Activated CD8-positive, alpha-beta memory T cell treated with anti-CD3 and anti-CD28 coated beads for 4 hours (primary cell): ENCODE measurements around the gene SLC12A3.

Source experiments
- DNase-seq, 2 donors: peaks; one replicate each; pipeline ENCODE4 v3.0.0-alpha.2; 2020; ENCODE audit warnings: low read depth in 2 of 2

Gene SLC12A3

DNA sequence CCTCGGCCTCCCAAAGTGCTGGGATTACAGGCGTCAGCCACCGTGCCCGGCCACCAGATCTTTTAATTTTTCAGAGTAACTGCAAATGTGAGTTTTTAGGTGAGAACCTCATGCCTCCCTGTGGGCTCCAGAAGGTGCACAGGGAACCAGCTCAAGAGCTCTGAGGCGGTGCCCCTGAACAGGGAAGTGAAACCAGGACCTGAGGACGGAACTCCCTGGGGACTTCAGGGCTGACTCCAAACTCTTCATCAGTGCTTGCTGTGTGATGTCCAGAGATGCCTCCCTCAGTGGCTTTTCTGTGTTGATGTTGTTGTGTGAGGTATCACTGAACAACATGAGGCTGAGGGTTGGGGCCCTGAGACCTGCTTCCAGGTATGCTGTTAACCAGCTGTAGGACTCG lies 23.8 kb downstream of the SLC12A3 start:
- DNase-seq: no peak

DNA sequence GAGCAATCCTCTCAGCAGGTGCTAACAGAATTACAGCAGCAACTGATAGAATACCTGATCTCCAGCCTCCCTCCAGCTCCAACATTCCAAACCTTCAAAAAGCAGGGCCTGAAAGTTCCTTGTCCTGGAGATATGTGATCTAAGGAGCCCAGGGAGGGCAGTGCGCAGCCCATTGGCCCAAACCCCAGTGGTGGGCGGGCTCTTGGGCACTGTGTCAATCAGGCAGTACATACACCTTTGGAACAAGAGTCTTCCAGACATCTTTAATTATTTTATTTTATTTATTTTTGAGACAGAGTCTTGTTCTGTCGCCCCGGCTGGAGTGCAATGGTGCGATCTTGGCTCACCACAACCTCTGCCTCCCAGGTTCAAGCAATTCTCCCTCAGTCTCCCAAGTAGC lies 24.2 kb downstream of the SLC12A3 start:
- DNase-seq: no peak

DNA sequence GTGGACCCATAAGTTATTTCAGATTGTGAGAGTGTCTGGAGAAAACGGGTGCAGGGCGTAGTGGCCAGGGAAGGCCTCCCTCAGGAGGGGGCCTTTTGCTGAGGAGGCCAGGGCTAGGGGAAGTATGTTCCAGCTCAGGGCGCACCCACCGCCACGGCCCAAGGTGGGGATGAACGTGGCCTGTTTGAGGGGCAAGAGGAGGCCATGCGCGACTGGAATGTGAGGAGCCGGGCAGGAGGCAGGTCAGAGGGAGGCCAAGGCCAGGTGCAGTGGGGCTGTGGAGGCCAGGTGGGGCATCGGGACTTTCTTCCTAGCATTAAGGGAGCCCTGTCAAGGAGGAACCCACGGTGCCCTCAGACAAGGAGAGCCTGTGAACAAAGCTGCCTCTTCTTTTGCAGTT lies 26.7 kb downstream of the SLC12A3 start:
- DNase-seq: no peak

DNA sequence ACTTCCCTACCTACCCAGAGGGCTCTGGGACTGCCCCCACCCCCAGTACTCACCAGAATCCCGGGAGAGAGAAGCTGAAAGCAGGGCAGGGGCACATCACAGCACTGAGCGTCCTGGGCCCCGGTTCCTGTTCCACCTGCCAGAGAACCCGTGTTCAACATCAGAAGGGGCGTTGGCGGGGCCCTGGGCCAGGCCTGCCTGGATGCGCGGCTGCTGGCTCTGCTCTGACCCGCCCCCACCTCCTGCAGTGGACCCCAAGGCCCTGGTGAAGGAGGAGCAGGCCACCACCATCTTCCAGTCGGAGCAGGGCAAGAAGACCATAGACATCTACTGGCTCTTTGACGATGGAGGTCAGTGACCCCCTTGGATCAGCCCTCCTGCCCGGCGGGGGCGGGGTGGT lies 27.7 kb downstream of the SLC12A3 start:
- DNase-seq: no peak

DNA sequence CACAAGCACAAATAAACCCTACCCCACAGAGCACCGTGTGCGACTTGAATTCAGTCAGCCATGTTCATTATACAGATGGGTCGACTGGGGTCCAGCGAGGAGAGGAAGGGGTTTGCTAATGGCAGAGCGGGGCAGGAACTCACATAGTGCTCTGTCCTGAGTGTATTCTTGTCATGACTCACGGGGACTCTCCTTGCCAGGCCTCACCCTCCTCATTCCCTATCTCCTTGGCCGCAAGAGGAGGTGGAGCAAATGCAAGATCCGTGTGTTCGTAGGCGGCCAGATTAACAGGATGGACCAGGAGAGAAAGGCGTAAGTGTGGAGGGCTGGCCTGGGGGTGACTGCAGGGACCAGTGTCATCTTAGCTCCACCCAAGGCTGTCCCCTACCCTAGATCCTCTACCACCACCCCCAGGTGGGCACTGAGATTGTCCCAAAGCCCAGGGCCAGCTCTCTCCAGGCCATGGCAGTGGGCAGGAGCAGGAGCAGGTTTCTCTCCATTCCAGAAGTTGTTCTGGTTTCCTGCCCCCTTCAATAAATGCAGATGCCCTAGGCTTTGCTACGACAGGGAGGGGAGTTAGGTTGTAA lies 29.4 kb downstream of the SLC12A3 start:
- DNase-seq: no peak

DNA sequence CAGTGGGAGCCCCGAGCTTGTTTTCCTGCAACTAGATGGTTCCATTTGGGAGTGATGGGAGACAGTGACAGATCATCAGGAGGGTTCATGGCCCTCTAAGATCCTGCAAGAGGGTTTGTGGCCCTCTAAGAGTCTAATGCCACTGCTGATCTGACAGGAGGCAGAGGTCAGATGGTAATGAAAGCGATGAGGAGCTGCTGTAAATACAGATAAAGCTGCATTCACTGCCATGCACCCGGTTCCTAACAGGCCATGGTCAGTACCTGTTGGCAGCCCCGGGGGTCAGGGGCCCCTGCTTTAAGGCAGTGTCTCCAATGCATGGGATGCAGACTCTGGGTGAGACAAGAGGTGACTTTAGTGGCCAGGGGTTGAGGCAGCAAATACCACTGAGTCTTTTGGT lies 30.8 kb downstream of the SLC12A3 start:
- DNase-seq: no peak

DNA sequence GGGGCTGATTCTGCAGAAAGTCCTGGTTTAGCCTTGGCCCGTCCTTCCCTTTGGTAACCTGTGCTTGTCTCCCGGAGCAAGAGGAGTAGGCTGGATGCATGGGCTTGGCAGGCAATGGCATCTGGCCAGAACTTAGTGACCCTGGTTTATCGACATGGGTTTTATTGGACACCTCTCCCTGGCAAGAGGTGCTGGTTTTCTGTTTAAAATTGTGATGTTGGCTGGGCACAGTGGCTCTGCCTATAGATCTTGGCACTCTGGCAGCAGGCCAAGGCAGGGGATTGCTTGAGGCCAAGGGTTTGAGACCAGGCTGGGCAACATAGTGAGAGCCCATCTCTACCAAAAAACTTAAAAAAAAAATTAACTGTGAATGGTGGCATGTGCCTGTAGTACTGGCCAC lies 31.2 kb downstream of the SLC12A3 start:
- DNase-seq: no peak

DNA sequence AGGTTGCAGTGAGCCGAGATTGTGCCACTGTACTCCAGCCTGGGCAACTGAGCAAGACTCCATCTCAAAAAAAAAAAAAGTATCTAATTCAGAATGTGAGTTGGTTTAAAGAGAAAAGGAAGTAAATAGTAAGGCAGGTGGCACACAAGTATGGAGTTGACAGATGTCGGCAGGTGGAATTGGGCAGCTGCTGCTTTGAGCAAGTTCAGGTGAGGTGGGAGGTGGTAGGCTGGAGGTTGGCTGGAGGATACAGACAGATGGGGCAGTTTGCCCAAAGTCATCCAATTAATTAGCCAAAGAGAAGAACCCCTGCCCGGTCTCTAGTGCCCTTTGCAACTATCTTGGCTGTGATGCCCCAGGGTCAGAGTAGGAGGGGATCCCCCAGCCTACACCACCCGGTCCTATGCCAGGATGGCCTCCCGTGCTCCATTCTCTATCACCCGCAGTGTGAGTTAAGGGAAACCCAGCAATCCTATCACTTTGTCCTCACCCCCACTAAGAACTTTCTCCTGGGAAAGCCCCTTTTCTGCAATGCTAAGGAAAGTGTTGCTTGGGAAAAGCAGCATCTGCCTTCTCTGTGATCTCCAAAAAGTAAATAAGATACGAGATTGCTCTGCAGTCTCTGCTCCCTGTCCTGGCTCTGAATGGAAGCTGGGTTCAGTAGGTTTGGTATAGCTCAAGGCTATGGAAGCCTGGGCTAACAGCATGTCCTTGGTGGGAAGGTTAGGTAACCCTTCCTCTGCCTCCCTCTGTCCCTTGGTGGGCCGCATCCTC lies 32.2 kb downstream of the SLC12A3 start:
- no peak for DNase-seq

DNA sequence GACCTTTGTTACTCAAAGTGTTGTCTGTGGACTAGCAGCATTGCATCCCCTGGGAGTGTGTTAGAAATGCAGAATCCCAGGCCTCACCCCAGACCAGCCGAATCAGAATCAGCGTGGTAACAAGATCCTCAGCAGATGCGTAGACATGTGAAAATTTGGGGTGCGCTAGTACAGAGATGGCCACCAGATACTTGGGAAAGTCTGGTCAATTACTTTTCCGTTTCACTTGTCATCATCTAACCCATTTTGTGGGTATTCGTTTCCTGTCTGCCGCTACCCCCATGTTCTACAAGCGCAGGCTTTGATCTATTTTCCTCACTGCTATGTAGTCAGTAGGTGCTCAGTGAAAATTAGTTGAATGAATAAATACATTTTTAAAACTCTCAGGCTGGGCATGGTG lies 33.8 kb downstream of the SLC12A3 start:
- DNase-seq: no peak

DNA sequence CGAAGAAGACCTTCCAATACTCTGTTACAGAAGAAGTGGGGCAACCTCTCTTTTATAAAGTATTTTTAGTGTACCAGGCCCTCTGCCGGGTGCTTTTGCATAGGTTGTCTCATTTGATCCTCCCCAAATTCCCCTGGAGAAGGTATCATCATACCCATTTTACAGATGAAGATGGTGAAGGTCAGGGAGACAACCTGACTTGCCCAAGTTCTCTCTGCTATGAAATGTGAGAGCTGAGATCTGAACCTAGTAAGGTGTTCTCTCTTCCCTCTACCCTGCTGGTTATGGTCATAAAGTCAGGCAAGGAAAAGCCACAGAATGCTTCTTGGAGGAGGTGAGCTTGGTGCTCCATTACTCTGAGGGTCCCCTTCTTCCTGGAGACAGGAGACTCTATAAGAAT lies 38.9 kb downstream of the SLC12A3 start:
- no peak for DNase-seq

DNA sequence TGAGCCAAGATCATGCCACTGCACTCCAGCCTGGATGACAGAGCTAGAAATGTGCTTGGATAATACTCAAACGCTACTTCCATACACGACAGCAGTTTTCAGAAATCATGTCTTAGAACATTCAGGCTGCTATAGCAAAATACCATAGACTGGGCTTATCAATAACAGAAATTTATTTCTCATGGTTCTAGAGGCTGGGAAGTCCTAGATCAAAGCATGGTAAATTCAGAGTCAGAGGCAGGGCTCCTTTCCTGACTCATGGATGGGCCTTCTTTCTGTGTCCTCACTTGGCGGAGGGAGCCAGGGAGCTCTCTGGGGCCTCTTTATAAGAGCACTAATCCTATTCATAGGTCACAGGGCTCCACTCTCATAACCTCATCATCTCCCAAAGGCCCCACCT lies 42.4 kb downstream of the SLC12A3 start:
- no peak for DNase-seq

DNA sequence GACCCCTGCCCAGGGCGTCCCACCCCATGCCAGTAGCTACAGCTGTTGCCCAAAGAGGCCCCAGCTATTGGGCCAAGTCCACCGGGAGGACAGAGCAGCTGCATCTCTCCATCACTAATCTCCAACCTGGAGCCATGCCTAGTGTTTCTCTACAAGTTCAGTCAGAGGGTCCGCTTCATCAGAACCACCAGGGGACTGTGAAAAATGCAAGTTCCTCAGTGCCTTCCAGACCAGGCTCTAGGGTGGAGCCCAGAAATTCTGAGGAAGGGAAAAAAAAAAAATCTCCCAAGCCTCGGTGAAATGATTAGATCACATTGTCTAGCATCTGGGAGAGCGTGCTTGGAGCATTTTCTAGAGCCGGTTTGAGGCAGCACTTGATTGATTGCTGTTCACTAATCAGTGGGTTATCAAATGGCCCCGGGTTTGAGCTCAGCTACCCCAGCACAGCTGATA lies 44.5 kb downstream of the SLC12A3 start:
- DNase-seq: no peak

DNA sequence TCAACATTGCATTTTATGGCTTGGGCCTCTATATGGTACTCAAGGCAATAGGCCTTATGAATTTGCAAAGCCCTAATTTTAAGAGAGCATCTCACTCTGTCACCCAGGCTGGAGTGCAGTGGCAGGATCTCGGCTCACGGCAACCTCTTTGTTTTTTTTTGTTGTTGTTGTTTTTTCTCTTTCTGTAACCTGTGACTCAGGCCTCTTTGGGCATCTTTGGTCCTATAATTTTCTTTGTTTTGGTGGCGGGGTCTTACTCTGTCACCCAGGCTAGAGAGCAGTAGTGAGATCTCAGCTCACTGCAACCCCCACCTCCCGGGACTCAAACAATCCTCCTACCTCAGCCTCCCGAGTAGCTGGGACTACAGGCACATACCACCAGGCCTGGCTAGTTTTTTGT lies 45.1 kb downstream of the SLC12A3 start:
- no peak for DNase-seq

DNA sequence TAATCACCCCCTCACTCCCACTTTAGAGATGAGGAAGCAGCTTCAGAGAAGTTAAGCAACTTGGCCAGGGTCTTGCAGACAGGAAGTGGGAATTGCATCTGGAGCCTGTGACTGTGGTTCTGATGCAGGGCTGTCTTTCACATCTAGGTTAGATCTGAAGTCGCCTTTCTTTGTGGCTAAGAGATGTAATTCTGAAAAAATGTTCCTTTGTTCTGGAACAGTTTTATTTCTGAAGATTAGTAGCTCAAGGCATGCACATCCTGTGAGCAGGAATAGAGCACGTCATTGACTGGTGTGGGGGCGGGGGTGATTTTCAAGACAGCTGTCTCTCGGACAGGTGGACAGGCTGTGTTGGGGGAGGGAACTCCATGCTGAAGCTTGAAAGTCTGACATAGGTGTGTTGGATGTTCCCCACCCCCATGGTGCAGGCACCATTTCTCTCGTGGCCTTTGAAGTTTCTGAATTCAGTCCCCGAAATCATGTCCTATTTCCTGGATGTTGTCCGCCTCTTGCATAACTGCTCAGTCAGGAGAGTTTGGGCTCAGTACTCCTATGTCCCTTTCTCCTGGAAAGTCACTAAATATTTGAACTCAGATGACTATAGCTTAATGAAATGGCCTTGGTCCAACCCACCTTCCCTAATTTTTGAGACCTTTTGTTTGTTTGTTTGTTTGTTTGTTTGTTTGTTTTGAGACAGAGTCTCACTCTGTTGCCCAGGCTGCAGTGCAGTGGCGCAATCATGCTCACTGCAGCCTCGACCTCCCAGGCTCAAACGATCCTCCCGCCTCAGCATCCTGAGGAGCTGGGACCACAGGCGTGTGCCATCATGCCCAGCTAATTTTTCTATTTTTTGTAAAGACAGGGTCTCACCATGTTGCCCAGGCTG lies 45.9 kb downstream of the SLC12A3 start:
- no peak for DNase-seq

DNA sequence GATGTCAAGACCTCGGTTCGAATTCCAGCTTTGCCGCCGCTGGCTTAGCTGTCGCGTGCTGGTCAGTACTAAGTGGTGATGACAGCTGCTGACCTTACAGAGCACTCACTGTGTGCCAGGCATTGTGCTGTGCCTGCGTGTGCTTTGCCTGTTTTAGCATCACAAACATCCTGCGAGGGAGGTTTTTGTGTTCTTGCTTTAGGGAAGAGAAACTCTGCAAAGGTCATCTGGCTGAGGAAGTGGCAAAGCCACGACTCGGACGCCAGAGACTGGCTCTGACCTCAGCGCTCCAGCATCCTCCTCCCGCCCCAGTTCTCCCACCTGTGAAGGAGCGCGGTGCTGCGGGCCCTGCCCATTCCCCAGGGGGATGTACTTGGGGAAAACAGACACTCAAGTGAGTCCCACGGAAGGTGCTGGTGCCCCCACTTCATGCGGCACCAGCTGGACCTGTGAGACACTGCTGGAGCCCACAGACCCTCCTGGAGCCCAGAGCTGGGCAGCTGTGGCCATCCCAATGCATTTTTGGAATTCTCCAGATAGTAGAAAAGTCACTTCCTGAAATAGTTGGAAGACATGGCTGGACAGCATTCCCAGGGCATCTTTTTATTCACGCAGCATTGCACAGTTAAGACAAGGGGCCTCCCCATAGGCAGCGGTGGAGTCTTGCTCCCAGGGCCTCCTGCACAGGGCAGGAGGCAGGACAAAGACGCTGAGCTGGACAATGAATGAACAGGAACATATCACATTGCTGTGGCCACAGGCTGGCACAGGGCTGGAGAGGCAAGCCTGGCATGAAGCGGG lies 47.0 kb downstream of the SLC12A3 start:
- DNase-seq: no peak

DNA sequence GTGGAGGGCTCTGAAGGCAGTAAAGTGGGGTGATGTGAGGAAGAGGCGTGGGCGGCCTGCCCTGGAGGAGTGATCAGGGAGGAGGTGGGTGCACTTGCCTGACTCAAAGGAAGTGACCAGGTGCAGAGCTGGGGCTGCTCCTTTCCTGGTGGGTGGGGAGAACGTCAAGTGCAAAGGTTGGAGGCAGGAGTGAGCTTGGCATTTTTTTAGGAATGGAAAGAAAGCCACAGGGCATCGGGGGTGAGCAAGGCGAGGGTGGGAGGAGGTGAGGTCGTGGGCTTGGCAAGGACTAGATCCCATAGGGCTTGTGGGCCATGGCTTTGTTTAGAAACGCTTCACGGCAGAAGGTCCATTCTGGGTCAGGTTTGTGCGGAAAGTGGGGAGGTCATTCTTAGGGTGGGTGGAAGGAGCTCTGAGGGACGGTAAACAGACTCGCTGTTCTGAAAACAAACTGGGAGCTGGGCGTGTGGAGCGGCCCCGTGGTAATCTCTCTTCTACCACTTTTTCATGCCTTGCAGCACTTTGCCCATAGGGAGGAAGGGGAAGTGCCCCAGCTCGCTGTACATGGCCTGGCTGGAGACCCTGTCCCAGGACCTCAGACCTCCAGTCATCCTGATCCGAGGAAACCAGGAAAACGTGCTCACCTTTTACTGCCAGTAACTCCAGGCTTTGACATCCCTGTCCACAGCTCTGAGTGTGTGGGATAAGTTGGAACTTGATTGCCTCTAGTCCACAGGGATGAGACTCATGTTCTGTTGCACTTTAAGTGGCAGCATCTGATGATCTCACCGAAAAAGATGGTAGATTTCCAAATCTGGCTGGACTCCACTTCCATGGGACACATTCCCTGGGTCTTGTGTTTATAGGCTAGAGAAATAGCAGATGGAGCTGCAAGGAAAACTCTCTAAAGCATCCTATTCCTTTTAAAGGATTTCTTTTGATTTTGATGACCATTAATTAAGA lies 48.0 kb downstream of the SLC12A3 start:
- DNase-seq: no peak

DNA sequence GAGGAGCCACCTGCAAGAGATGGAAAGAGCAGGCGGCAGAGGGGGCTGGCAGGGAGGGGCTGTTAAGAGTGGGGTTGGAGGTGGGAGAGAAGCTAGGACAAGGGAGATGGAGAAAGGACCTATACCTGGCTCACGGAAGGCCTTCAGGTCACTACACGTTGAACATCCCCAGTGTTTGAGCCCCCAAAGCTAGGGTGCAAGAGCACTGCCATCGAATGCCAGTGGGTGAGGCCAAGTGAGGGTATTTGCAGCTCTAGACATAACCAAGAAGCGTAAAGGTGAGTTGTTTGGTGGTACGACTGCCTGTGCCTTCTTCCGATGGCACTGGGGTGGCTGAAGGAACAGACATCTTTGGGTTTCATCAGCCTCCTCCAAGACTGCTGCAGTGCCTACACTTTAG lies 49.9 kb downstream of the SLC12A3 start:
- no peak for DNase-seq

DNA sequence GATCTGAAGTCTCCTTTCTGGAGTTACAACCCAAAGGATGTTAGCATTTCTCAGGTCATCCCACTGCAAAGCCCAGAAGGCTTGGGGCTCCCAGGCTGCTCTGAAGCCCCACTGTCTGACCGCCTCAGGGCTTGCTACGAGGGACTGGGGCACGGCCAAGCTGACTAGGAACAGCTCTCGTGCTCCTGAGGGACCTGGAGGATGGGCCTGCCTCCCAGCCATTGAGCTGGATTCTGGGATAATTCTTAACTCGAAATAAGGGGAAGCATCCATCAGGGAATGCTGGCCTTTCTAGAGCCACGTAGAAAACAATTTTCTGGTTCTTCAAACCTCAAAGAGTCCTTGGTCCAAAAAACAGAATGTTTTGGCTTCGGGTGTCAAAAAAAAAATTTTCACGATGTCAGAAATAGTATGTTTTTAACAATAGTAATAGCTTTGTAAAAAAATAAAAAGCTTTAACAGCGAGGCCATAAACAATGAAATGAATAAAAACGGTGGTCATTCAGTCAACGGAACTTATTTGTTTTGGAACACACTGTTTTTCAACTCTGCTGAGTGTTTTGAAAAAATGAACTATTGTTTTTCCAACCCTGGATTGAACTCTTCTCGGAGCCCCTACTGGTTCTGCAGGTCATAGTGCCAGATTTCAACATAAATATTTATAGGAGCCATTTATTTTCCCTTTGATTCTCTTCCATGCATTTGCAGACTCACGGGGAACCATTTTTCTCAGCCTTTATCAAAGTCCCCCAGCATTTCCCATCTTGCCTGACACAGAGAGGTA lies 50.5 kb downstream of the SLC12A3 start:
- DNase-seq: no peak

DNA sequence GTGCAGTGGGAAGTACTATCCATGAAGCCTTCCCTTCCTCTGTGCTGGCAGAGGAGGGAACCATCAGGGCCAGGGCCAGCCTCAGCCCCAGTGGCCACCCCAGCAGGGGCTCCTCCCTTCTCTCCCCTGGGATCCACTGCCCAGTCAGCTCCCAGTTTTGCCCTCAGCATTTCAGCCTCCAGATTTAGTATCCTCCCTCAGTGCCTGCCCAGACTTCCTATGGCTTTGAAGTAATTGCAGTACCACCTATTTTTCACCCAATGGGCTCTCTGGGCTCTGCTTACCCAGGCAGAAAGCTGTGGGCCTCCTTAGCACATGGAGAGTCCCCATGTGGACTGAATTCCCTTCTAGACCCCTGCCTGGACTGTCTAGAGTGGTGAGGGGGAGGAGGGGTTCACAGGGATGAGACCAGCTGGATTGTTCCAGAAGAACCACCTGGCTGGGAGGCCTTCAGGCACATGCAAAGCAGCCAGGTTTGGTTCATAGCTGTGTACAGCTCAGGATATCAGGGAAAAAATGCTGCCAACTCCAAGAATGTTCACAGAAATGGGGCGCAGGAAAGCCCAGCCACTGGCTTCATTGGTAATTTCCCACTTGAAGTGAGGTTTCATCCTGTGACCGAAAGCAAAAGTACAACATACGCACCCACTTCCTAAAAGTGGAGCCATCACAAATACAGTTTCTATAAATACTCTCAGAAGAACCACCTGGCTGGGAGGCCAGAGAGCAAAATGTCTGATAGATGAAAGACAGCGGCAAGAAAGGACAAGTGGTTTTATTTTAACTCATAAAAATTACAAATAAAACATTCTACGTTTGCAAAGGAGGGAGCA lies 51.8 kb downstream of the SLC12A3 start:
- DNase-seq: no peak
